NCI-H1417 treated with DMSO at 0.1 percent for 48 hours (cell line): Measurements from ENCODE around the gene MREG.

ENCODE experiments used
- DNase-seq: peaks from one replicate; lab custom pipeline; 2025; lab: John Stamatoyannopoulos, UW

Gene MREG

GRCh38 chr2:216013080-216013909 is at the start of gene MREG:
MREG (minus strand) TSS chr2:216013551; CDS start chr2:216013327, 224 bp downstream.
- no peak for DNase-seq

- no peak for DNase-seq
These were observed 46.0 kb upstream of the MREG start for GRCh38 chr2:216059233-216059834.

GRCh38 chr2:216057688-216058193 is 44.4 kb upstream of the MREG start:
- DNase-seq, result no peak

GRCh38 chr2:216056739-216057138 is 43.4 kb upstream of the MREG start:
- DNase-seq, result no peak

GRCh38 chr2:216055680-216056079 is 42.3 kb upstream of the MREG start:
- DNase-seq, result no peak

GRCh38 chr2:216052420-216052819 is 39.1 kb upstream of the MREG start:
- no peak for DNase-seq

GRCh38 chr2:216051350-216051749 is 38.0 kb upstream of the MREG start:
- no peak for DNase-seq

GRCh38 chr2:216049452-216049851 is 36.1 kb upstream of the MREG start:
- no peak for DNase-seq

GRCh38 chr2:216047397-216047796 is 34.0 kb upstream of the MREG start:
- no peak for DNase-seq

GRCh38 chr2:216044883-216045486 is 31.6 kb upstream of the MREG start:
- DNase-seq, result no peak

GRCh38 chr2:216043949-216044348 is 30.6 kb upstream of the MREG start:
- DNase-seq, result no peak

GRCh38 chr2:216041438-216041837 is 28.1 kb upstream of the MREG start:
- DNase-seq, result no peak

- DNase-seq, result no peak
These were observed 26.6 kb upstream of the MREG start for GRCh38 chr2:216039918-216040317.

GRCh38 chr2:216034065-216034464 is 20.7 kb upstream of the MREG start:
- no peak for DNase-seq

- DNase-seq, result no peak
These were observed 20.1 kb upstream of the MREG start for GRCh38 chr2:216033403-216033802.

GRCh38 chr2:216031960-216032689 is 18.8 kb upstream of the MREG start:
- no peak for DNase-seq

GRCh38 chr2:216030216-216030615 is 16.9 kb upstream of the MREG start:
- DNase-seq, result no peak

GRCh38 chr2:216029416-216030129 is 16.2 kb upstream of the MREG start:
- no peak for DNase-seq

GRCh38 chr2:216024779-216025336 is 11.5 kb upstream of the MREG start:
- no peak for DNase-seq

- no peak for DNase-seq
These were observed 9.8 kb upstream of the MREG start for GRCh38 chr2:216023055-216023648.
